HG02970 (cell line): ENCODE measurements around the gene ERC2.

Source experiments
- ATAC-seq: cut with Tn5 transposase; IDR thresholded peaks from one replicate; pipeline ENCODE4 v1.9.1; 2021; ENCODE audit warnings: mild to moderate bottlenecking, moderate library complexity, moderate number of reproducible peaks; ENCODE audit not compliant: unreplicated experiment, low FRiP score

ERC2 gene

DNA sequence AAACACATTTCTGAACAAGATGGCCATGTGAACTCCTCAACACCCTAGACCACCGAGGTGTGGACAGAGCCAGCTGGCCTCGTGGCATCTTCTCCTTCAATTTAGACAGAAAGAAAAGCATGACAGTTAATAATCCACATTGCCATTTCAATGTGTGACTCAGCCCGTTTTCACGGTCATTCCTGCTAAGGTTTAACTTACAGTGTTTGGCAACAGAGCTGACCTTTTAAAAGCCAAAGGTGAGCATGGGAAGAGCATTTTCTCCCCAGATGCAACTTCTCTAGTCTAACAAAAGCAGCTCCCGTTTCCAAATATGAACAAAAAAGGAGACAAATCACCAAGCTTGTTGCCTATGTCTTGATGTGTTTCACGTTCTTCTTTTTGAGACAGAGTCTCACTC lies 563.6 kb downstream of the ERC2 start:
- no peak for ATAC-seq

DNA sequence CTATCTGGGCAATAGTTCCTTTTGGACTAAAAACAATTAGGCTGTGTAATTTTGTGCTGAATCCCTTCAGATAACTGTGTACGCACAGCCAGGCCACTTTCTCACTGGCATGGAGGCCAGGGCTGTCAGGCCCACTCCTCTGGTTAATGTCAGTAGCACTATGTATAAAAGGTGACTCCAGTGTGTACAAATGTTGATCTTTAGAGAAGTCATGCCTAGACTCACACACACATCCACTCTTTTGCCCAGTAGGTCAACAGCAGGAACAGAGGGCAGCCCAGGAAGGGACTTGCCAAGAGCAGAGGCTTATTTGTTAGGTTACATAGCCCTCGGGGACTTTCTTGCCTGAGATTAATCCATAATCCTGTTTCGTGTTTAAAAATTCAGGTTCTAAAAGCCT lies 564.6 kb downstream of the ERC2 start:
- no peak for ATAC-seq

DNA sequence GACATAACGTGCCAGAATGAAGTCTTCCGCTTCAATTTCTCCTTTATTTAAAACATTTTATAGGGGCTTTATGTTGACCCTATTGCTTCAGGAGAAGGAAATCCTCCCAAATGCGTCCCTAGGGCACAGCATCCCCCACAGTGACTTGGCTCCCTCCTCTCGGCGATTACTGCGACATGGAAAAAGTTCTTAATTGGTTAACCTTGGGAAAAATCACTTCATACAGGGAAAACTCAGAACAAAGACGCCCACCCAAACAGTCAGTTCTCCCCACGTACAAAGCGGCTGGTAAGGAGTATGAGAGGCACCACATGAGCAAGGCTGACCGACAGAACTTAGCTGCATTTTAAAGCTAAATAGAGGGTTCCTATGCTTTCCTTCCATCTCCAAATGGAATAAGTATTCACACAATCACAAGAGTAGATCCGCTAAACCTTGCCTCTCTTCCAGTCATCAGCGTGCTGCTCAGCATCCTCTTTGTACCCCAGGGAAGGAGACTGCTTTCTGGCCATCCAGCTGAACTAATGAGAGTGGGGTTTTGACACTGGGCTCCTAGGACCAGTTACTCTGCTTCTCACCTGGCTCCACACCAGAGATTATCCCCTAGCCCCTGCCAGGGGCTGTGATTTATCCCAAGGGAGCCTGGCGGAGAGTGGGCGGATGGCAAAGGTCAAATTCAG lies 565.9 kb downstream of the ERC2 start:
- ATAC-seq, result no peak

DNA sequence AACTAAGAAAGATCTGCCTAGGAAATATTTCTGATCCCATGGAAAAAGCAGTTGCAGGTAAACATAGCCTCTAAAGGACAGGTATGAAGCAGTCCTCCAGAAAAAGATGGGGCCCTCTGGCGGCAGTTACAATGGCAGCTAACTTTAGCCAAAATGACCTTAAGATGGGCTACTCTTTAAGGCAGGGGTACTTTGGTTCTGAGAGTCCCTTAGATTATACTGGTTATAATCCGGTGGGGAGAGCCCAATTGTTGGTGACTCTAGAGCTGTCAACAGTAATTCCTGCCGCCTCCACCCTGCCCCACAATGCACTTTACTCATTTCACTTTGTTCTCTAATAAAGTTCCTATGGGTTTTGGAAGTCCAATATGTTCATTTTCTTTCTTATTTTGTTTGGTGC lies 568.4 kb downstream of the ERC2 start:
- no peak for ATAC-seq

DNA sequence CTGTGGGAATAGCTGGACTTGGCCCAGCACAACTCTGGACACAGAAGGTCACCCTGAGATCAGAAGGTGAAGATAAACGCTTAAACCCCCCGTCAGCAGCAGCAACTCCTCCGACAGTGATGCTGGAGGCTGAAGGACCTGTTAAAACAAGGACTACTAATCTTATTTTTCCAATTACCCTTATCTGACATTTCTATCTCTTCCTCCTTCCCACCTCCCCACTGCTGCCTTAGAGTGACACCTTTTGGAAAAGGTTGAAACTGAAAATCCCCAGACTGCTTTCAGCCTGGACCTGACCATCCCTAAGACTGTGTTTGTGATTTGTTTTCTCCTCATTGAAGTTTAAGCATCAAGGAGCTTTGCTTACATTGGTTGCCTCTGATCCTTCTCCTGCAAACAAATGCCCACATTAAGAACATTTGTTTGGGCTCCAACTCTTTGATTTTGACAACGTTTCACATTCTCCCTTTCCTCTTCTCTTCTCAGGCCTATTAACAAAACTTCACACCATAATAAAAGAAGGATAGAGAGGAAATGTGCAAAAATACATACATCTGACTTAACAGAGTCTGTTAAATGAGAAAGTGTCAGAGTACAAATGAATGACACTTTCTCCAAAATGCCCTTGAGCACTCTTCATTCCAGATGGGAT lies 570.6 kb downstream of the ERC2 start:
- no peak for ATAC-seq

DNA sequence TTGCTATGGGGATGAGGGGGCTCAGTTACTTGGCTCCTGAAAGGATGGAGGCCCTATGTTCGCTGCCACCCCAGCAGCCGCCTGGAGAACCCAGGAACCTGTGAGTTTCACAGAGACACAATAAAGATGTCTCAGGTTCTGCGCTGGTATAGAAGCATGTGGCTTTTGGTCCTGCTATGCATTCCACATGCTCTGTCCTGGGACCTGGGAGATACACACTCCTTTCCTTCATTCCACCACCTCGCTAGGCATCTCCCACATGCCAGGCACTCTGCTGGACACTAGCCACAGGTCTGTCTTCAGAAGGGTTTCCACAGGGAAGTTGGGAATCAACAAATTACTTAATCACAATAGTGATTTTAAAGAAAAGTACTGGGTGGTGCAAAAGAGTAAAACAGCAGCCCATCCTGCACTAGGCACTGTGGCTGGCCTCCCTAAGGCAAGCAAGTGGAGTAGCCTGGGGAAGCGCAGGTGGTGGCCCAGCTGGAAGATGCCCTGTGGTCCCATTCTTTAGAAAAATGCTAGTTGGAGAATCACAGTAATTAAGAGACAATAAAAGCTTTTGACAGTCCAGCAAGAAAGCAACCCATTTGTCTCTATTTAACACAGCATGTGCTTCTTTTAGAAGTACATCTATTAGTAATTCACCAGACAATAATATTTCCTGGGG lies 572.2 kb downstream of the ERC2 start:
- ATAC-seq, result no peak

DNA sequence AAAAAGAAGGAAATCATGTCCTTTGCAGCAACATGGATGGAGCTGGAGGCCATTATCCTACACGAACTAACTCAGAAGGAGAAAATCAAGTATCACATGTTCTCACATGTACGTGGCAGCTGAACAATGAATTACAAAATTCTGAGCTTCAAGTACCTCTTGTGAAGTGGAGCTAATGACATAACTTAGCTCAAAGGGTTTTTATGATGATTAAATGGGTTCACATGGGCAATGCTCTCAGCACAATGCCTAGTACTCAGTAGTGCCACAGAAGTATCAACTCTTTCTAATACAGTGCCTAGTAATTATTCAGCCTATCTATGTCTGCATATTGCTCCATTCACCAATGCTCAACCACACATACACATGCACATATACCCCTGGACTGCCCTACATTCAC lies 573.7 kb downstream of the ERC2 start:
- ATAC-seq, result no peak

DNA sequence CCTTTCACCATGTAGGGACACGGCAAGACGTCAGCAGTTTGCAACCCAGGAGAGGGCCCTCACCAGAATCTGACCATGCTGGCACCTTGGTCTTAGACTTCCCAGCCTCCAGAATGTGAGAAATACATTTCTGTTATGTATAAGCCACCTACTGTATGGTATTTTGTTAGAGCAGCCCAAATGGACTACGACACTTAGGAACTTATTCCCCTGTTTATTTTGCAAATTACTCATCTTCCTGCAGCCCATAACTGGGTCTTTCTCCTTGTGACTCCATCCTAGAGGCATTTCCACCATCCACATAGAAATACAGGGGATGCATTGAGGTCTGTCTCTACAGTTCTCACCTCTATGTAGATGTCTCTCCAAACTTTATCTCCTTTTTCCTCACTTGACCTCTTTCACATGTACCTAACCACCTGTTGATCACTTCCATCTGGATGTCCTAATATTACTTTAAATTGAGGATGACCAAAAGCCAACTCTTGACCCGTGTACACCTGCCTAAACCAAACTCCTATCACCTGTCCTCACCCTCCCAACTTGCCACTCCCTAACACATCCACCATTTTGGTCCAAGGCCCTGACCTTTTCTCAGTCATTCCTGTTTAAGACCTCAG lies 575.1 kb downstream of the ERC2 start:
- no peak for ATAC-seq

DNA sequence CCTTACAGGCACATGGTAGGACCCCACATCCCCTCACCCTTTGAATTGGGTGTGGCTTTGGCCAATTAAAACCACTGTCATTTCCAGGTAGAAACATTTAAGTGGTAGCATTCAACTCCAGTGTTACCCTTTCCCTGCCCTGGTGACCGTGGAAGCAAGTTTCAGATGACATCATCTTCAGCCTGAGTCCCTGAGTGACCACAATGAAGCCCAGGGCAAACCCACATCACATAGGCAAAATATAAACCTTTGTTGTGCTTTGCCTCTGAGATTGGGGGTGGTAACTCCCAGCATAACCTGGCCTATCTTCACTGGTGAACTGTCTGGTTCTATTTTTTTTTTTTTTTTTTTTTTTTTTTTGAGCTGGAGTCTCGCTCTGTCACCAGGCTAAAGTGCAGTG lies 577.2 kb downstream of the ERC2 start:
- no peak for ATAC-seq

DNA sequence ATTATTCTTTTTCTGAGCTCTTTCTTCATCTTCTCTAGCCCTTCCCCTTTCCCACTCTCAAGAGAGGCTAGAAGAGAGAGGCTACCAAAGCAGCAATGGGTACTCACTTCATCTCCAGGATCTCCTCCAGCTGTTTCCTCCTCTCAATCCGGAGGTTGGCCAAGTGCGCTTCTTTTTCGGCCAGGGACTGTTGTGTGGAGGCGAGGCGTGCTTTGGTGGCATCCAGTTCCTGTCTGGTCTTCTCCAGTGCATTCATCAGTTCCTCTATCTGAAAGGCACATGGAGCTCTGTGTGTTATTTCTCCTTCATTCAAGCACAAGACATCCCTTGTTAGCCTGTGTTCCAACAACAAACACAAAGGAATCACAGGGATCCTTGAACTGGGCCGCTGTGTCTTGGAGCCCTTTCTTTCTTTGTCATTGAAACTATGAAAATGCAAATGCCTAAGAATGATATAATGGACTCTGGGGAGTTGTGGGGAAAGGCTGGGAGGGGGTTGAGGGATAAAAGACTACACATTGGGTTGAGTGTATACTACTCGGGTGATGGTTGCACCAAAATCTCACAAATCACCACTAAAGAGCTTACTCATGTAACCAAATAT lies 579.9 kb downstream of the ERC2 start:
- ATAC-seq, result no peak

DNA sequence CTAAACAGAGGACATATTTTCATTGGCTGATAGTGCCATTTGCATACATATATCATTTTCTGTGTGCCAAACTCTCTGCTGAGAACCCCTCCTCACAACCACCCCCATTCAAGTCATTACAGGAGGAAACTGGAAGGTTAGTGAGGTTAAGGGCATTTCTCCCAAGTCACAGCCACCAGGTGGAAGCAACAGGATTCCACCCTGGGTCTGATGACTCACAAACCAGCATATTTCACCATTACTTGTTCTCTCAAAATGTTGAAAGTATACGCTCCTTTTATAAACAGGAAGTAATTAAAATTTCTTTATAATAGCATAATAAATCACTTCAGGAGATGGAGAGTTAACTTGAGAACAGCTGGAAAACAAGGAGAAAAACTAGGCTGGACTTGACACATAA lies 582.5 kb downstream of the ERC2 start:
- no peak for ATAC-seq

DNA sequence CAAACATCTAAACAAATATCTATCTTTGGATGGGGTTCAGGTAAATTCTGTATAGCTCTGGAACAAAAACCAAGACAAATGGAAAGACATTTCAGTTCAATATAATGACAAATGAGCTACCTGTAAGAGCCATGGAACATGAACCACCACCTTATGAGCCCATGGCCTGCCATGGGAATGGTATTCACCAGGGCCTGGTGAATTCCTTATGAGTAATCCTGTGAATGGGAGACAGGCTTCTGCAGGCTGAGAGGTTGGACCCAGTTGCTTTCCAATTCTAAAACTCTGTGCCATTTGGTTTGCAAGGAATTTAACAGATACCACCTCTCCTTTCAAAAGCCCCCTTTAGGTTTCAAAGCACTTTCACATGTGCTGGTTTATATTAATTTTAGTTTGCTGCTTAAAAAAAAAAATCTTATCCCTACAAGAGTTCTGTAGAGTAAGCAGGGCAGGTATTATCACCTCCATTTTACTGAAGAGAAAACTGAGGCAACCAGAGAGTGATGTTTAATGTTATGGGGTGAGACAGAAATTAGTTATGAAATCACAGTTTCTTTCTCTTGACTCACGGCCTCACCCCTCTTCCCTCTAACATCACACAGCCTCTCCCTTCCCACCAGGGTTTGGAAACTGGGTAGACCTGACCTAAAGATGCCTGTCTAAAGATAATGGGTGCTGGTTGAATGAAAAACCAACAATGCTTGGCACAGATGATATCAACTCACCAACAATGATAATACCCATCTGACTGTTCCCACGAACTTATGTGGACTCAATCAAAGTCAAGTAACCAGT lies 583.6 kb downstream of the ERC2 start:
- no peak for ATAC-seq

DNA sequence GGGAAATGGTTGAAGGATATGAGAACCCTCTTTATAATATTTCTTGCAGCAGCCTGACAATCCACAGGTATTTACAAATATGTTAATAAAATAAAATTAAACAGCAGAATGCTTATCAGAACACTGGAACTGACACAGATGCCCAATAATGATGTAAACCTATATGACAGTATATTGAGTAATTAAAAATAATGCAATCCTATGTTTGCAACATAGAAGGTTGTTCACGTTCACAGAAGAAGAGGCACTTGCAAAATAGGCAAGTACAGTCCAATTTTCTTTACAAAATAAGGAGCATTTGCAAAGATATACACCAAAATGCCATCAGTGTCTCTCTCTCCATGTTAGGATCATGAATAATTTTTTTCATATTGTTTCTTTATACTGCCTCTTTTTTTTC lies 584.2 kb downstream of the ERC2 start:
- no peak for ATAC-seq

DNA sequence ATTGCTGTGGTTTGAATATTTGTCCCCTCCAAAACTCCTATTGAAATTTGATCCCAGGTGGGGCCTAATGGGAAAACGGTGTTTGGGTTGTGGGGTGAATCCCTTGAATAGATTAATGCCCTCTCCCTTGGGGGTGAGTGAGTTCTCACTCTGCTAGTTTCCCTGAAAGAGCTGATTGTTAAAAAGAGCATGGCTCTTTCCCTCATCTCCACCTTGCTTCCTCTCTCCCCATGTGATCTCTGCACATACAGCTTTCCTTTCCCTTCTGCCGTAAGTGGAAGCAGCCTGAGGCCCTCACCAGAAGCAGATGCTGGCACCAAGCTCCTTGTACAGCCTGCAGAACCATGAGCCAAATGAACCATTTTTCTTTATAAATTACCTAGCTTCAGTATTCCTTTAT lies 586.3 kb downstream of the ERC2 start:
- no peak for ATAC-seq

DNA sequence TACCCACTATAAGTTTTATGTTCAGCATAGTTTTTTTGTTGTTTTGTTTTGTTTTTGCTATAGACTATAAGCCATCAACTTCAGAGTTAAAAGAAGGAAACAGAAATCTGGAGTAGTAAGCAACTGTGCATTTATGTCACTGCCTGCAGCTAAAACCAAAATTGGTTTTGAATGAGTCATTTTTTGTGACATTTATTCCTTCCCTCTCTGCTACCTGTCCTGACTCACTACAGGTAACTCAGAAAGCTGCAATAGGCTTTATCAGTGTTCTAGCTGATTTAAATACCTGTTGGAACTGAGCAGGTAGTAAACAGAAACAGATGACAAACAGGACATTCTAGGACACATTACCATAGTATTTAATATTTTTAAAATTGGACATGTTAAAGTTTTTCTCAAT lies 587.9 kb downstream of the ERC2 start:
- no peak for ATAC-seq

DNA sequence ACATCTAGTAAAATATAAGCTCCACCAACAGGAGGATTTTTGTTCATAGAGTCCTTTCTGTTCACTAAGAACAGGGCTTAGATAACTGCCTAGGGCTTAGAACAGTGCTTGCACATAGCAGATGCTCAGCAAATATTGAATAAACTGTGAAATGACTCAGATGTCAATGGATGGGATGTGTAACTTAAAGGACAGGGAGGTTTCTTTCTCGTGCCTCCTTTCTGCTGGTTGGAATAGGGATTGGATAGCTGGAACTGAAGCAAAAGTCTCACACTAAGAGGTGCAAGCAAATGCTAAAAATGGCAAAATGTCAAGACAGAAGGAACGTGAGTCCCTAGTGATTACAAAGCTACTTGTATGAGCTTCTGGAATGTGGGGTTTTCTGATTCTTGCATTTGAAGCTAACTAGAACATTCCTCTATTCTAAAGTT lies 588.4 kb downstream of the ERC2 start:
- ATAC-seq, result no peak

DNA sequence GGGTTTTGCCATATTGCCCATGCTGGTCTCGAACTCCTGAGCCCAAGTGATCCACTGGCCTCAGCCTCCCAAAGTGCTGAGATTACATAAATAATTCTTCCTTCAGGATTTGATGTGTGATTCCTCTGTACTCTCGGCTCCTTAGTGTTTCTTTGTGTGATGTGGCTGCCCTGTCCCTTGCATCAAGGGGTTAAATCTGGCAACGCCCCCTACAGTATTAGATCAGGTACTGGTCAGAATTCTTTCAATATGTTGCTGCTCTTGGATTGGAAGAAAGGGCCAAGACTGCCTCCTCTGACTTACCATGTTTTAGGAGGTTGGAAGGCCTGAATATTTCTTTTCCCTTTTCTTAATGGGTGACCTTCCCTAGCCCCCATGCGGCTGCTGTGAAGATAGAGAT lies 590.6 kb downstream of the ERC2 start:
- no peak for ATAC-seq

DNA sequence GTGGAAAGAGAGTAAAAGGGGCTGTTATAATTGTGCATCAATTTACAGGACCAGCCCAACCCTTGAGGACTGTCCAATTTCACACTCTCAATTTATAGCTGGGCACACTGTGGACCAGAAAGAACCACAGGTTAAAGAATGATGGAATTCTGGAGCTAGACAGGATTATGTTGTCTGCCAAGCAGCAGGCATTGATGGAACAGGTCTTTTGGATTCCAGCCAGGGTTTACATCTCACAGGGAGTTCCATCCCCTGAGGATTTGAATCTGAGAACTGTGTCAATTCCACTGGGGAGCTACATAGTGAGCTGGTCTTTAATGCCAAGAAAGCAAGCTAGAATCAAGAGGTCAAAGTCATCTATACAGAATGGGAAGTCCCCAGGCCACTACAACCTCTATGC lies 591.7 kb downstream of the ERC2 start:
- ATAC-seq, result no peak

DNA sequence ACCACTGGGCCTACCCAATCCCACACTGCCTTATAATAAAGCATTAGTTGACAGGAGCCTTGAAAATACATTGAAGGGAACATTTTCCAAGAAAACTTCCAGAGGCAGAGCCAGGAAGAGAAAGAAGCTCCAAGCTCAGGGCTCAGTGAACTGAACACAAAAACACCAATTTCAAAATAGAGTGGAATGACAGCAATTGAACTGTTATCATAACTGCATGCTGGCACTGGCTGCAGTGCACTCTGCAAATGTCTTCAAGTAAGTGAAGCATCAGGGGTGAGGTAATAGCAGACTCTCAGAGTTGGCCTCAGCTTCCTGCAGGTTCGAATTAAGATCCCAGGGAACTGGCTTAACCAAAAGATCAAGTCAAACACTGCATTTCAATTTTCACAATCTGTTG lies 593.2 kb downstream of the ERC2 start:
- ATAC-seq, result no peak

DNA sequence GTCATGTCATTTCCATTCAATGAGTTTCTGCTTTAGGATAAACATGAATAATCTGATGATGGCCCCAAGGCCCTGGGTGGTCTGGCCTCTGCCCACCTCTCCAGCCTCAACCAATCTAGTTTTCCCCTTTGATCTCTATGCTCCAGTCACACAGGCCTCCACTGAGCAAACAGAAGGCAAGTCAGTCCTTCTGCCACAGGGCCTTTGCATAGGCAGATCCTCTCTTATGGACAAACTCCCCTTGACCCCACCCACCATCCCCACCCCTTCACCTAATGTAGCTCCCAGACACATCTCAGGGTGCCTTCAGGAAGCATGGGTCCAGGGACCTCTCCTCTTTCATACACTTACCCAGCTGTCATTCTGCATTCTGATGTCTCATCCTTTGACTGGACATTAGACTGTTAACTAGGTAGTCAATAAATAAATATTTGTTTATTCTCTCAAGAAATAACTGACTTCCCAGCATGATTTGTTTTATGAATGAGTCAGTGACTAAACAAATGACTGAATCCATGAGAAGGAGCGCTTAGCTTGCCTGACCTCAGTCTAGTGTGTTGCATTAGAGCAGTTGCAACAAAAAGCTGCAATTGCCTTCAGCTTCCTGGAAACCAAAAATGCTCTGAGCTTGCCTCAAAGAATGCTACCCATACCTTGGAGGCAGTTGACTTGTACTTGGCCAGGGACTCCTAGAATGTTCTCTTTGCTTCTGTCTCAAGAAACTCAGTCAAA lies 594.6 kb downstream of the ERC2 start:
- no peak for ATAC-seq
